Bronchial smooth muscle cell (primary cell): ENCODE measurements around the gene ABCC4. TPM values are rescaled to one million over a fixed set of nuclear protein-coding genes. Genes with fewer than 3 reads are reported as not detected.

Experiments used
- total RNA-seq: library from RNA; depleted of rRNA; stranded (reverse); fragments of >200 nt; gene quantifications from 2 replicates; pipeline ENCODE4 v1.2.1, GENCODE V29; 2014

The ABCC4 gene
- 30.6 and 58.2 TPM in 2 replicates for total RNA-seq

GRCh38 chr13:95301183-95301967 lies at the start of gene ABCC4:
ABCC4 (minus strand) TSS chr13:95301451; CDS start chr13:95301314, 137 bp downstream.

